Endodermal cell (in vitro differentiated cells): Measurements from ENCODE around the gene NFATC2IP. TPM values are rescaled to one million over a fixed set of nuclear protein-coding genes. Genes with fewer than 3 reads are reported as not detected.

ENCODE experiments used
- DNase-seq: peaks from one replicate; pipeline ENCODE4 v3.0.0-alpha.2; 2017
- H3K27ac ChIP-seq: 2 replicates; pipeline ENCODE4 v1.5.1; 2013; ENCODE audit warnings: mild to moderate bottlenecking, low read depth, low read length, moderate library complexity
- H3K27me3 ChIP-seq: 2 replicates; pipeline ENCODE4 v1.6.1; 2013; ENCODE audit warnings: mild to moderate bottlenecking, low read length, moderate library complexity; ENCODE audit not compliant: insufficient read depth, control insufficient read depth, poor library complexity, severe bottlenecking
- H3K36me3 ChIP-seq: 2 replicates; pipeline ENCODE4 v1.7.0; 2013; ENCODE audit warnings: mild to moderate bottlenecking, low read length, moderate library complexity; ENCODE audit not compliant: control insufficient read depth, insufficient read depth
- H3K4me1 ChIP-seq: one replicate; pipeline ENCODE4 v1.7.0; 2013; ENCODE audit warnings: low read length; ENCODE audit not compliant: control insufficient read depth, insufficient read depth
- H3K4me3 ChIP-seq: 2 replicates; pipeline ENCODE4 v1.5.1; 2013; ENCODE audit warnings: mild to moderate bottlenecking, low read length, moderate library complexity
- H3K9ac ChIP-seq: 2 replicates; pipeline ENCODE4 v1.6.1; 2013; ENCODE audit warnings: mild to moderate bottlenecking, low read length, moderate library complexity; ENCODE audit not compliant: poor library complexity, severe bottlenecking; ENCODE audit errors: extremely low read depth
- H3K9me3 ChIP-seq: 2 replicates; pipeline ENCODE4 v1.6.1; 2013; ENCODE audit warnings: mild to moderate bottlenecking, low read length, moderate library complexity; ENCODE audit not compliant: control insufficient read depth
- H3K27ac Mint-ChIP-seq: 2 replicates; pipeline ENCODE4 v1.8.0; 2020; ENCODE audit warnings: mixed read lengths
- H3K27me3 Mint-ChIP-seq: 2 replicates; pipeline ENCODE4 v1.8.0; 2021; ENCODE audit warnings: mild to moderate bottlenecking, mixed read lengths; ENCODE audit not compliant: insufficient read depth
- H3K36me3 Mint-ChIP-seq: 2 replicates; pipeline ENCODE4 v1.8.0; 2020; ENCODE audit warnings: low read depth, mixed read lengths
- H3K4me1 Mint-ChIP-seq: 2 replicates; pipeline ENCODE4 v1.8.0; 2020; ENCODE audit warnings: mixed read lengths
- H3K4me3 Mint-ChIP-seq: 2 replicates; pipeline ENCODE4 v1.8.0; 2020; ENCODE audit warnings: mild to moderate bottlenecking, moderate library complexity, mixed read lengths
- H3K9me3 Mint-ChIP-seq: 2 replicates; pipeline ENCODE4 v1.8.0; 2020; ENCODE audit warnings: mild to moderate bottlenecking, mixed read lengths
- CTCF ChIP-seq: fragments of 200-600 bp; sonication (generic); conservative IDR thresholded peaks from 2 replicates; pipeline ENCODE4 v1.5.0; 2021; ENCODE audit warnings: antibody characterized with exemption, mild to moderate bottlenecking
- whole genome bisulfite sequencing, 2 experiments: methylation state at CpG; one replicate each; pipeline versions ENCODE4 v1.1.5 to v1.1.7; 2013; ENCODE audit warnings: missing lambda C conversion rate in 2 of 2, mixed read lengths in 1 of 2; ENCODE audit not compliant: insufficient coverage in 1 of 2, insufficient read length in 1 of 2; 5-methylcytosine and 5-hydroxymethylcytosine counted together
- total RNA-seq, 2 donors: library from RNA; stranded (reverse); fragmentation: NEBNext Ultra II Directional in 1 of 2; extraction: Animal tissue kit (Norgen Biotek cat#: 25700) in 1 of 2; gene quantifications; 2 replicates in 1 of 2; 3 replicates in 1 of 2; pipeline ENCODE4 v1.2.1, GENCODE V29; 2021

The NFATC2IP gene
- total RNA-seq, 2 donors from 2014 or later, result 63.7 to 65.4 TPM

- Histone ChIP-seq H3K9ac (no peak overlapping the region), H3K36me3 (peaks cover 83% of the 10 kb centered on the region)
- WGBS, 2 experiments, result 90 to 97% methylated on average over 2 to 6 of the region's 6 CpGs
Observed at GRCh38 chr16:28958836-28959235, 8.1 kb downstream of the NFATC2IP start.

GRCh38 chr16:28964072-28964471, 13.3 kb downstream of the NFATC2IP start:
- Histone ChIP-seq H3K9me3 (no peaks in the 10 kb centered on the region), H3K27ac (no peak overlapping the region), H3K9ac (no peak overlapping the region), H3K4me3 (no peak overlapping the region), H3K27me3 (no peaks in the 10 kb centered on the region), H3K4me1 (no peaks in the 10 kb centered on the region), H3K36me3 (peaks cover 65% of the 10 kb centered on the region)
- Mint-ChIP-seq H3K9me3 (no peaks in the 10 kb centered on the region), H3K4me3 (no peak overlapping the region), H3K27me3 (no peaks in the 10 kb centered on the region), H3K36me3 (peaks cover 57% of the 10 kb centered on the region), H3K4me1 (no peaks in the 10 kb centered on the region), H3K27ac (no peak overlapping the region)
- WGBS, 2 experiments, result 96 to 100% methylated on average over 1 to 2 of the region's 3 CpGs
- DNase-seq, result no peak
- no peak for TF ChIP-seq CTCF

More at GRCh38 chr16:28958836-28959235, 8.1 kb downstream of the NFATC2IP start:
- H3K4me1 Mint-ChIP-seq, result no peaks in the 10 kb centered on the region
- H3K36me3 Mint-ChIP-seq, result peaks cover 79% of the 10 kb centered on the region
- Histone ChIP-seq H3K9me3 (no peaks in the 10 kb centered on the region), H3K4me3 (no peak overlapping the region), H3K27me3 (no peaks in the 10 kb centered on the region), H3K27ac (no peak overlapping the region), H3K4me1 (no peaks in the 10 kb centered on the region)
- no peak for TF ChIP-seq CTCF
- no peak overlapping the region for H3K27ac Mint-ChIP-seq
- no peaks in the 10 kb centered on the region for H3K9me3 Mint-ChIP-seq
- no peaks in the 10 kb centered on the region for H3K27me3 Mint-ChIP-seq
- no peak overlapping the region for H3K4me3 Mint-ChIP-seq
- DNase-seq, result no peak

GRCh38 chr16:28964496-28964895, 13.8 kb downstream of the NFATC2IP start:
- H3K4me1 ChIP-seq, result no peaks in the 10 kb centered on the region
- peaks cover 61% of the 10 kb centered on the region for H3K36me3 ChIP-seq
- H3K27ac Mint-ChIP-seq, result no peak overlapping the region
- DNase-seq, result no peak
- no peaks in the 10 kb centered on the region for H3K27me3 Mint-ChIP-seq
- H3K9ac ChIP-seq, result no peak overlapping the region
- H3K27me3 ChIP-seq, result no peaks in the 10 kb centered on the region
- H3K9me3 Mint-ChIP-seq, result no peaks in the 10 kb centered on the region
- TF ChIP-seq CTCF, result no peak
- H3K4me3 Mint-ChIP-seq, result no peak overlapping the region
- no peak overlapping the region for H3K27ac ChIP-seq
- H3K4me3 ChIP-seq, result no peak overlapping the region
- H3K4me1 Mint-ChIP-seq, result no peaks in the 10 kb centered on the region
- WGBS, 2 experiments, result 93 to 94% methylated on average over 2 of the region's 2 CpGs
- H3K36me3 Mint-ChIP-seq, result peaks cover 53% of the 10 kb centered on the region
- H3K9me3 ChIP-seq, result no peaks in the 10 kb centered on the region
